Amniotic stem cell (primary cell): ENCODE measurements around the gene RGL3.
"Not testable (repeated sequence)": the region's sequence is repeated elsewhere in the genome, so short reads cannot be mapped to it uniquely, and the experiment has no call there.

ENCODE experiments used
- DNase-seq: peaks from one replicate; lab custom pipeline; 2025; lab: John Stamatoyannopoulos, UW

RGL3 gene, protein sequence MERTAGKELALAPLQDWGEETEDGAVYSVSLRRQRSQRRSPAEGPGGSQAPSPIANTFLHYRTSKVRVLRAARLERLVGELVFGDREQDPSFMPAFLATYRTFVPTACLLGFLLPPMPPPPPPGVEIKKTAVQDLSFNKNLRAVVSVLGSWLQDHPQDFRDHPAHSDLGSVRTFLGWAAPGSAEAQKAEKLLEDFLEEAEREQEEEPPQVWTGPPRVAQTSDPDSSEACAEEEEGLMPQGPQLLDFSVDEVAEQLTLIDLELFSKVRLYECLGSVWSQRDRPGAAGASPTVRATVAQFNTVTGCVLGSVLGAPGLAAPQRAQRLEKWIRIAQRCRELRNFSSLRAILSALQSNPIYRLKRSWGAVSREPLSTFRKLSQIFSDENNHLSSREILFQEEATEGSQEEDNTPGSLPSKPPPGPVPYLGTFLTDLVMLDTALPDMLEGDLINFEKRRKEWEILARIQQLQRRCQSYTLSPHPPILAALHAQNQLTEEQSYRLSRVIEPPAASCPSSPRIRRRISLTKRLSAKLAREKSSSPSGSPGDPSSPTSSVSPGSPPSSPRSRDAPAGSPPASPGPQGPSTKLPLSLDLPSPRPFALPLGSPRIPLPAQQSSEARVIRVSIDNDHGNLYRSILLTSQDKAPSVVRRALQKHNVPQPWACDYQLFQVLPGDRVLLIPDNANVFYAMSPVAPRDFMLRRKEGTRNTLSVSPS

DNA sequence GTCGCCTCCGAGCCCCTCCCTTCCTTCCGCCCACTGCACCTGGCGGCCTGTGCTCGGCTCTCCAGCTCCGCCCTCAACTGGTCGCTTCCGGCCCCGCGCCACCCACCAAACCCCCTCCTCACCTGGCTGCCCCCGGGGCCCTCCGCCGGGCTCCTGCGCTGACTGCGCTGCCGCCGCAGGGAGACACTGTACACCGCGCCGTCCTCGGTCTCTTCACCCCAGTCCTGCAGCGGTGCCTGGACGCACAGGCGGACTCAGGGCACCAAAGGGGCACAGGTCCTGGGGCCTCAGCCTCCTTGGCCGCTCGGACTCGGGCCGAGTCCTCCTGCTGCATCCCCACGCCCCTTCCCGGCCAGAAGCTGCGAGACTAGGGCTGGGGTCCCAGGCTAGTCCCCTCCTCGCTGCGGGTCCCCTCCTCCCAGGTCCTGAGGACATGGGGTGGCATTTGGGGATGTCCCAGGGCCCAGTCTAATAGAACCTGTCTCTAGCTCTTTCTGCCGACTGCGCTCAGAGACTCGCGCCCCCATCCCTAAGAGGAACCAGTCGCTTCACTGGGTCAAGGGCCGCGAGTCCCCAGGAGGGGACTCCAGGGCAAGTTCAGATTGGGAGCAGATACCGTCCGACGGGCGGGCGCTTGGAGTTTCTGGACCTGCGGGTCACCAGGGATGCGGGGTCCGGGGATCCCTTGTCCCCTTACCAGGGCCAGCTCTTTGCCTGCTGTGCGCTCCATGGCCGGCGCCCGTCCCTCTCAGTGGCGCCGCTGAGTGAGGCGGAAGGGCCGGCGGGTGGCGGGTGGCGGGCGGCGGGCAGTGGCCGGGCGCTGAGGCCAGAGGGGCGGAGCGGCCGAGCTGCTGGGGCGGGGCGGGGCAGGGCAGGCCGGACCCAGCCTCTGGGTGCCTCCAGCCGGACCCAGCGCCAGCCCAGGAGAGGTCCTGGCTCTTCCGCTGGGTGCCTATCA, at the start of gene RGL3:
Gene RGL3, minus strand, starts transcription at position 766 of the 958 bp plus-strand sequence. Its CDS starts 36 bp downstream, at position 730.
- no peak for DNase-seq

- not testable (repeated sequence) for DNase-seq
Observed at GRCh38 chr19:11468266-11468845, 49.2 kb upstream of the RGL3 start.

DNA sequence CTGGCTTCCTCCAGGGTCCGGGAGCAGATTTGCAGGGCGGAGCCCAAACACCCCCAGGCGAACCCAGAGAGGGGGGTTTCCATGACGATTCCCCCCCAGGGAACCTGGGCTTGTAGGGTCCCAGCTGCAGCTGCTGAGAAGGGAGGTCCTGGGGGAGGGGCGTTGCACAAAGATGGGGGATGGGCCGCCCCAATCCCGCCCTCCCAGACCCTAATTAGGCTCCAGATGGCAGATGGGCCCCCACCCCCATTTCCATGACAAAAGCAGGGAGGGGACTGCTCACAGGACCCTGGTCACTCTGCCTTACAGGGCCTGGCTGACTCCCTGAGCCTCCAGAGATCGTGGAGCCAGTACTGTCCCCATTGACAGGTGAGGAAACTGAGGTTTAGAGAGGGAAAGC, 46.5 kb upstream of the RGL3 start:
- no peak for DNase-seq

GRCh38 chr19:11464333-11465265, 45.5 kb upstream of the RGL3 start:
- DNase-seq = no peak

DNA sequence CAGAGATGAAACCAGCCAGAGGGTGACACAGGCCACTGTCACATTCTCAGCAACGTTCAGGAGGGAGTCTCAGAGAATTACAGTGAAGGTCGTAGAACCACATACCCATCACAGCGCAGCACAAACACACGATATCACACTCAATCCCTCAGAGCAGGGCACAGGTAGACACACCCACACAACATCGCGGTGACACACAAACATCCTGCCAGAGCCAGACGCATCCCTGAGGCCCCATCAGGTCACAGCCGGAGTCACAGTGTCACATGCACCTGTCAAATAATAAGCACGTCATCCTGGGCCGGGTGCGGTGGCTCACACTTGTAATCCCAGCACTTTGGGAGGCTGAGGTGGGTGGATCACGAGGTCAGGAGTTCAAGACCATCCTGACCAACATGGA, 44.3 kb upstream of the RGL3 start:
- DNase-seq = no peak

DNA sequence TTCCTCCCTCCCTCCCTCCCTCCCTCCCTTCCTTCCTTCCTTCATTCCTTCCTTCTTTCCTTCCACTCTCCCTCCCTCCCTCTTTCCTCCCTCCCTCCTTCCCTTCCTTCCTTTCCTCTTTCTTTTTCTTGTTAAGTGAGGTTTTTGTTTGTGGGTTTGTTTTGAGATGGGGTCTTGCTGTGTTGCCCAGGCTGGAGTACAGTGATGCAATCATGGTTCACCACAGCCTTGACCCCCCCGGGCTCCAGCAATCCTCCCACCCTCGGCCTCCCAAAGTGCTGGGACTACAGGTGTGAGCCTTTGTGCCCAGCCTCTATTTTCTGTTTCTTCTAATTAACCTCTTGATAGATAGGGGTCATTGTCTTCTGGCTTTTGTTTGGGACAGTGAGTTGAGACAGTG, 42.3 kb upstream of the RGL3 start:
- no peak for DNase-seq

DNA sequence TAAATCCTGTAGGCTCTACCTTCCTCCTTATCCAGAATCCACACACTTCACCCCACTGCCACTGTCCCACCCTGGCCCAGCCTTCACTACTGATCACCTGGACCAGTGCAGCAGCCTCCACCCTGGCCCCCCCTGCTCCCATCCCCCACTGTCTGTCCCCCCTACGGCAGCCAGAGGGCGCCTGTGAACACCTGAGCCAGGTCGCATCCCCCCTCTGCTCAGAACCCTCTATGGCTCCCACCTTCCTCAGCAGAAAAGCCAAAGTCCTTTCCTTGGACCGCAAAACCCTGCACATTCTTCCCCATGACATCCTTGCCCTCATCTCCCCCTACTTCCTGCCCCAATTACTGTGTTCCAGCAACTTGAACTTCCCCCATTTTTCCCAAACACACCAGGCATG, 41.1 kb upstream of the RGL3 start:
- no peak for DNase-seq

- DNase-seq = not testable (repeated sequence)
Observed at GRCh38 chr19:11458912-11459311, 39.8 kb upstream of the RGL3 start.

DNA sequence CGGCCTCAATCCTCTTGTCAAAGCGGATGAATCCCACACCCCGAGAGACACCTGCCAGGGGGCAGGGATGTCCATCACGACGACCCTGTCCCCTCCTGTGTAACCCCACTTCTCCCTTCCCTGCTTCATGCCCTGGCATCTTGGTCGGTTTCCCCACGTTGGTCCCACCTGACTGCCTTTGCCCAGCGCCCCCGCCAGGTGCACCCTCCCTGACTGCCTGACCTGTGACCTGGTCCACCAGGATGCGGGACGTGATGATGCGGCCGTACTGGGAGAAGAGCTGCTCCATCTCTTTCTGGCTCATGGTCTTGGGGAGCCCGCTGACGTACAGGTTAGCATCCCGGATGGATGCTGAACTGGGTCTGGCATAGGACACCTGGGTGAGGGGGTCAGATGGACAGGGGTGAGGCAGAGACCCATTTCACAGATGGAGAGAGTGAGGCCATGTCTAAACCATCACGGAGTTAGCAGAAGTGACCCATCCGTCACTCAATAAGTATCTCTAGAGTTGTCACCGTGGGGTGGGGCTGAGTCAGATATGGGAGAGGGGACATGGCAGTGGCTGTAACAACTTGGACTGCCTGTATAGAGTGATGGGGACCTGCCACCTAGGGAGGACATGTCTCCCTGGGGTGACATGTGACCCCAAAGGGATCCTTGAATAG, 39.3 kb upstream of the RGL3 start:
- DNase-seq = no peak

GRCh38 chr19:11457831-11458230, 38.7 kb upstream of the RGL3 start:
- DNase-seq = no peak

GRCh38 chr19:11457115-11457514, 38.0 kb upstream of the RGL3 start:
- DNase-seq = no peak

- no peak for DNase-seq
Observed at GRCh38 chr19:11456659-11457058, 37.5 kb upstream of the RGL3 start.

DNA sequence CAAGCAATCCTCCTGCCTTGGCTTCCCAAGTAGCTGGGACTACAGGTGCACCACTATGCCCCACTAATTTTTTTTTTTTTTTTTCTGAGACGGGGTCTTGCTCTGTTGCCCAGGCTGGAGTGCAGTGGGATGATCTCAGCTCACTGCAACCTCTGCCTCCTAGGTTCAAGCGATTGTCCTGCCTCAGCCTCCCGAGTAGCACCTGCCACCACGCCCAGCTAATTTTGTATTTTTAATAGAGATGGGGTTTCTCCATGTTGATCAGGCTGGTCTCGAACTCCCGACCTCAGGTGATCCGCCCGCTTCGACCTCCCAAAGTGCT, 36.1 kb upstream of the RGL3 start:
- not testable (repeated sequence) for DNase-seq

DNA sequence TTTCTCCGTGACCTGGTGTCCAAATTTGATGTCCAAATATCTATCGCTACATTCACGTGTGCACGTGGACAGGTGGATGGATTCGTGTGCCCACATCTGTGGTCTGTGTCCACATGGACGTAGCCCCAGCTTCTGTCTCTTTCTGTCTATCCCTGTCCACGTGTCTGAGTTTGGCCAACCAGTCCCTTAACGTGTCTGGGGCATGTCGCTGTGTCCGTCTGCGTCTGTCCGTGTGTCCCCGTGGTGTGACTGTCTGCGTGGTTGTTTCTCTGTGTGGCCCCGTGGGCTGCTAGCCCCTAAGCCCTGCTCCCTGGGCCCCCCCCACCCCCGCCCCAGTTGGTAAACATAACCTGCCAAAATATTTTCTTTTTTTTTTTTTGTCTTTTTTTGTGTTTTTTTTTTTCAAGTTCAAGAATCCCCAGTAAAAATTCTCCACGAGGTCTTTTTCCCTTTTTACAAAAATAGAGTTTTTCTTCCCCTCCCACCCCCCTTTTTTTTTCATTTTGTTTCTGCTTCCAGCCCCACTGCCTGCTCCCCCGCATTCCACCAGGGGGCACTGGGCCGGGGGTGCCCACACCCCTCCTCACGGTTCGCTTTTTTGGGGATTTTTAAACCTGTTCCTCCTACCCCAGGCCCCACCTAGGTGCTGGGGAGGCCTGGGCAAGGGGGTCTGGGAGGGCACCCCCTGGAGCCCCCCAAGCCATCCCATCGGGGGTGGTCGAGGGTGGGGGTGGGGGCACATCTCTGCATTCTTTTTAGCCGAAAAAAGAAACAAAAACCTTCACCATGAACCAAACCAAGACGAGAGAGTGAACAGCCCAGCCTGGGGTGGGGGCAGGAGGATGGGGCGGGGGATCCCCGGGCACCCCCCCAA, 34.6 kb upstream of the RGL3 start:
- no peak for DNase-seq

- no peak for DNase-seq
Observed at GRCh38 chr19:11452620-11453310, 33.7 kb upstream of the RGL3 start.

DNA sequence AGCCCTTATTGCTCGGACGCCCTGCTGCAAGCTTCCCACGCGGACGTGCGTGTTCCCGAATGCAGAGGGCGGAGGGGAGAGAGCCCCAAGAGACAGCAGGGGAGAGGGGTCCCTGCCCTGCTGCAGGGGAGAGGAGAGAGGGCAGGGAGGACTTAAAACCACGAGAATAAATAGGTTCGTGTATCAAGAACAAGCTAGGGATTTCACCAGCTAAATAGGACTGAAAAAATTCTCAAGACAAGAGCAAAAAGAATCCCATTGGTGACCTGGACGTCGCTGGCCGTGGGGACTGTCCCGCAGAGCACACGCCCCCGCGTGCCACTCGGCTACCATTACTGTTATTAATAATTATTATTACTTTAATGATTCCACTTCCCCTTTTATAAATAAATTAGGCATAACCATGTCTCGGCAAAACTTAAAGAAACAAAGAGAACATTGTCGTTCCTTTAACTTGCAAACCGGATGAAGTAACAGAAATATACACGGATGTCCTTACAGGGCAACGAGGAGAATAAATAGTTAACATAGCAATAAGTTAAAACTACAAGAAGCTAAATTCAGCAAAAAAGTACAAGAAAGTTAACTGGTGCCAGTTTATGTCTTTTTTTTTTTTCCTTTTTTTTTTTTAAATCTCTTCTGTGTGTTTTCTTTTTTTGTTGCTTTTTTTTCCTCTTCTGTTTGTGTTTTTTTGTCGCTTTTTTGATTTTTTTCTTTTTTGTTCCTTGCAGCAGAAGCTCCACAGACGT, 32.9 kb upstream of the RGL3 start:
- no peak for DNase-seq

GRCh38 chr19:11451327-11451870, 32.3 kb upstream of the RGL3 start:
- no peak for DNase-seq
